Sciatic nerve (tissue), 2 donors: ENCODE data around the gene EVA1B. TPM values are rescaled to one million over a fixed set of nuclear protein-coding genes. Genes with fewer than 3 reads are reported as not detected.

Source experiments
- ATAC-seq: fragments of 200-7000 bp; cut with Tn5 transposase; one replicate; pipeline ENCODE4 v1.9.1; 2020; ENCODE audit warnings: mild to moderate bottlenecking, moderate library complexity
- DNase-seq: peaks from one replicate; pipeline ENCODE4 v3.0.0-alpha.2; 2020; ENCODE audit warnings: low spot score
- intact Hi-C: fragments of 100-400 bp; cut with DNase I; formaldehyde crosslinking; loops from one replicate; pipeline ENCODE4 v1.14.2; 2022
- total RNA-seq: library from RNA; stranded (reverse); fragmentation: NEBNext Ultra II Directional; extraction: Animal tissue kit (Norgen Biotek cat#: 25700); gene quantifications from one replicate; pipeline ENCODE4 v1.2.1, GENCODE V29; 2021
- donor health status: DM: no; HTN: no; CAD: no.
- donor health status: DM: no; HTN: no; CAD: no.

The EVA1B gene, protein sequence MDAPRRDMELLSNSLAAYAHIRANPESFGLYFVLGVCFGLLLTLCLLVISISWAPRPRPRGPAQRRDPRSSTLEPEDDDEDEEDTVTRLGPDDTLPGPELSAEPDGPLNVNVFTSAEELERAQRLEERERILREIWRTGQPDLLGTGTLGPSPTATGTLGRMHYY
- total RNA-seq, result 36.4 TPM

DNA sequence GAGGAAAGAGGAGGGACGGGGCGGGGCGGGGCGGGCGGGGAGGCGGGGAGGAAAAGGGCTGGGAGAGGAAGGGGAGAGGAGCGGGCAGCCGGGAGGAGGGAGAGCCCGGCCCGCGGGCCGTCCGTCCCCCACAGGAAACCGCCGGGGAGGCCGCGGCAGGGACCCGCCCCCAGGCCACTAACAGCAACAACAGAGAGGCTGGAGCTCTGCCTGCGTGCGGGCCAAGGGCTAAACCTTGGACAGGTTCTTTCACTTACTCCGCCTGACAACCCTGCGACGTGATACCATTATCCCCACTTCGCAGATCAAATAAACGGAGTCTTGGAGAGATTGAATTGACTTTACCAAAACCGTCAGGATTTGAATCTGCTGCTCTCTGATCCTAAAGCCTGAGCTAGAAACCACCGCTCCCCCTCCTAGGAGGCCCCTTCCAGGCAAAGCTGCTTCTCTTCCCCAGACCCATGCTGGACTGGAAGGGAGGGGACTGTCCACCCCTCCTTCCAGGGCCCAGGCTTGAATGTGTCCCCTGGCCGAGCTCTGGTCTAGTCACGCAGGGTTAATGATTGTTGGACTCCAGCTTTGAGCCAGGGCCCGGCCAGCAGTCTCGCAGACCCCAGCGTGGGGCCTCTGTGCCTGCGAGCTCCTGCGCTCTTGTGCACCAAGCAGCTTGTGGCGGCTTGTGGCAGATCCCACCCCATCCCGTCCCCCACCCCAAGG, at the start of gene EVA1B:
Gene EVA1B, minus strand, starts transcription at position 10 of the 717 bp plus-strand sequence. CDS start 608 bp downstream, outside the sequence.
- ATAC-seq, result peak; percentile 62
- DNase-seq, result peak; percentile 86
- intact Hi-C loops, result no loop called here

DNA sequence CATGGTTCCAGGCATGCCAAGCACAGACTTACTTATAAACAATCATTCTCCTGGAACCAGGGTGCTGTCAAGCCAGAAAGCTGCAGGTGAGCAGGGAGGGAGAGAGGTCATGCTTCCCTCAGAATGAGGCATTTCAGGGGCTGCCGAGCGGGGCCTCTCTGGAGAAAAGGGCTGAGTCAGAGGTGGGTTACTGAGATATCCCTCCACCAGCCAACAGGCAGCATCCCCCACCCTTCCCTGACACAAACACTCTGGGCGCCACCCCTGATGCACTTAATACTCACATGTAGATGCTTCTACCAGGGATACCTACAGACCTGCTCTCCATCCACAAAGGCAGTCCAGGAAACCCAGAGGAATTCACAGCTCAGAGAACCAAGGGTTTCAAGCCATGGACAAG, 49.2 kb upstream of the EVA1B start:
- intact Hi-C loops, result no loop called here
- ATAC-seq, result no peak
- no peak for DNase-seq

GRCh38 chr1:36369061-36369861, 45.8 kb upstream of the EVA1B start:
- DNase-seq, result peak; percentile 88
- peak; percentile 35 for ATAC-seq
- intact Hi-C loops, result no loop called here

- ATAC-seq (no peak), DNase-seq (no peak)
- intact Hi-C loops, result no loop called here
Measured at GRCh38 chr1:36367798-36368197, 44.4 kb upstream of the EVA1B start.

DNA sequence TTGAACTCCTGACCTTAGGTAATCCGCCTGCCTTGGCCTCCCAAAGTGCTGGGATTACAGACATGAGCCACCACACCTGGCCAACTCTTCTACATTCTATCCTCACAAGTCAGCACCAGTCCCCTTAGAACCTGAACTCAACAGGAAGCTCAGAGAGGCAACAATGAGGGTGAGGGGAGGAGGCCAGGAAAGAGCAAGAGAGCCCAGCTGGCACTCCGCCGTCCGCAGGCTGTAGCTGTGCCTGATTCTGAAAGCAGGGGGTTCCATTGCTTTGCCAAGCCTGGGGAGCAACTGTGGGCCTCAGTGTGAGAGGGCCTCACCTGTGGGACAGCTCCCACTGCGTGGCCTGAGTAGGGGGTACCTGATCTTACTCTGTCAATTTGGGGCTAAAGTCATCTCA, 43.6 kb upstream of the EVA1B start:
- DNase-seq (no peak), ATAC-seq (no peak)
- intact Hi-C loops, result no loop called here

DNA sequence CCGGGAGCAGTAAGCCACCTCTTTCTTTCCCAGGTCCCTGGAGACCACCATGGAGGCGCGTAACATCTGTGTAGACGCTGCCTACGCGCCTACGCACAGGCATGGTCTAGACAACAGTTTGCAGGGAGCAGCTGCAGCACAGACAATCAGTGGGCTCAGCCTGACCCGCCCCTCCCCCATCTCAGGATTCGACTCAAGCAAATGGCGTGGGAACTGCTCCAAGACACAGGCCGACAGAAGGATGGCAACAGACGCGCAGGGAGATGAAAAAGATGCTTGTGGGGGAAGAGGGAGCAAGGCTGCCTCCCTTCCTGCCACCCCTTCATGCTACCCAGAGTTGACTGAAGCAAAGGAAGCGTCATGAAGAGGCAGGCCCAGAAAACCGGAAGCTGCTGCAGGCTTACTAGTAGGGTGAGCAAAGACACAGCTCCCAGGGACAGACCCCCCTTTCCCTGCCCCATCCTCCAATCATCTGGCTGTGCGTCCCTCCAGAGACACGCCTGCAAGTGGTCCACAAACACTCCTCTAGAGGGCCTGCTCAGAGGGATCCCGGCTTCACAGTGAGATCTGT, 42.7 kb upstream of the EVA1B start:
- peak; percentile 69 for DNase-seq
- intact Hi-C loops, result no loop called here
- ATAC-seq, result peak; percentile 70

- DNase-seq, result peak; percentile 88
- intact Hi-C loops, result no loop called here
- peak; percentile 90 for ATAC-seq
Measured at GRCh38 chr1:36365381-36365780, 41.9 kb upstream of the EVA1B start.

DNA sequence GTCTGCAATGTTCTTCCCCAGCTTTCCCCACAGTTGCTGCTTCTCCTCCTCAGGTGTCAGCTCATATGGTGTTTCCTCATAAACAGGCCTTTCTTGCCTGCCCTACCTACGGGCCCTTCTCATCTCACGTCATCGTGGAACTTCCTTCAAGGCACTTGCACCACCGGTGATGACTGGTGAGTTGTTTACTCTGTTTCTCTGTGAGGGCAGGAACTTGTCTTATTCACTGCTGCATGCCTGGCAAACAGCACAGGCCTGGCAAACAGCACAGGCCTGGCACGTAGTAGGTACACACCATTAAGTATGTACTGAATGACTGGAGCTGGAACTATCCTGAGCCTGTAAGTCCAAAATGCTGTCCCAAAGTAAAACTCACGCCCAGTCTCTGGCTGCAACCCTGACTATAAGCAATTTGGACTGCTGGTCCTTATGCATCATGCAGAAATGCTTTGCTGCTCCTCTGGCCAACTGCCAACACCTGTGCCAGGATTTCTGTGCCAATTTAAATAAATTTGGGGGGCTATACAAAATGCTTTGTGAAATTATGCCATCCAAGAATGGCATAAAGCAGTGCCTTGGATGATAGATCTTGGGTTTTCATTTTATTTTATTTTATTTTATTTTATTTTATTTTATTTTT, 36.6 kb upstream of the EVA1B start:
- ATAC-seq (no peak), DNase-seq (no peak)
- intact Hi-C loops, result no loop called here

DNA sequence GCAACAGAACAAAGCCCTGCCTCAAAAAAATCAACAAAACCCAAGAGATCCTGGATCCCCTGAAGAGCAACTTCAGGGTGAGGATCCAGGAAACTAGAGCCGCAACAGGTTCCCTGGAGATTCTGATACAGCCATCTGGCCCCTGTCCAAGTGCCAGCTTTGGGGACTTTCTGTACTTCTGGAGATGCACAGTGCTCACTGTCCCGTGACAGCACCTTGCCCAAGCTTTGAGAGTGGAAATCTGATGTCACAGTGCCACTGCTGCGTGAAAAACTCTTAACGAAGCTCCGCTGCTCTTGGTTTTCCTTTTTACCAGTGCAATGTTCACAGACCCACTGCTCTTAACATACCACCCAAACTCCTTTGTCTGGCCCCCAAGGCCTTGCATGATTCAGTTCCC, 35.9 kb upstream of the EVA1B start:
- no peak for DNase-seq
- ATAC-seq, result no peak
- intact Hi-C loops, result no loop called here

DNA sequence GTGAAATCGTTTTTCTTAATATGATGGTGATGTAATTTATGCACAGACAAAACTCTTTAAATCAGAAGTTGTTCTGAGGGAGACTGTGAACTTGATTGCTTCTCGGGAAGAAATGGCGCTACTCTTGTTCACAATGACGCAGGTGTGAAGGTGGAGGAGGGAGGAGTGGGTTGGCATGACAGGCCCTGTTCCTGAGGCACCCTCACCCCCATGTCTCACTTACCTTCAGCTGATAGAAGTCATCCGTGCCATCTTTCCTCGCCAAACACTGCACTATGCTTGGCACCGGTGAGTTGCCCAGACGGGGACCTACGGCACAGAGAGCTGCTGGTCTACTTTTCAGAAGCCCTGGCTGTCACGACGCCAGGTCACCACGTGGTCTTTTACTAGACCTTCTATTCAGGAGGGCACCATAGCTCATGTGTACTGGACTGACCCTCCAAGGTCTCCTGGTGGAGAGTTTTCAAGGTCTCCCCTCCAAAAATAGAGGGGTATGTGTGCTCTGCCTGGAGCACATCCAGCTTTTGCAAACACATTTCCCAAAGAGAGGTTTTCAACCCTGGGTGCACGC, 35.2 kb upstream of the EVA1B start:
- DNase-seq (no peak), ATAC-seq (no peak)
- intact Hi-C loops, result no loop called here

- intact Hi-C loops, result no loop called here
- no peak for DNase-seq
- no peak for ATAC-seq
Measured at GRCh38 chr1:36355811-36356210, 32.4 kb upstream of the EVA1B start.

- intact Hi-C loops, result no loop called here
- no peak for DNase-seq
- ATAC-seq, result no peak
Measured at GRCh38 chr1:36354486-36354885, 31.0 kb upstream of the EVA1B start.

- no peak for DNase-seq
- intact Hi-C loops, result no loop called here
- no peak for ATAC-seq
Measured at GRCh38 chr1:36352910-36353878, 29.7 kb upstream of the EVA1B start.

GRCh38 chr1:36352125-36352909, 28.9 kb upstream of the EVA1B start:
- intact Hi-C loops, result no loop called here
- DNase-seq (no peak), ATAC-seq (no peak)

DNA sequence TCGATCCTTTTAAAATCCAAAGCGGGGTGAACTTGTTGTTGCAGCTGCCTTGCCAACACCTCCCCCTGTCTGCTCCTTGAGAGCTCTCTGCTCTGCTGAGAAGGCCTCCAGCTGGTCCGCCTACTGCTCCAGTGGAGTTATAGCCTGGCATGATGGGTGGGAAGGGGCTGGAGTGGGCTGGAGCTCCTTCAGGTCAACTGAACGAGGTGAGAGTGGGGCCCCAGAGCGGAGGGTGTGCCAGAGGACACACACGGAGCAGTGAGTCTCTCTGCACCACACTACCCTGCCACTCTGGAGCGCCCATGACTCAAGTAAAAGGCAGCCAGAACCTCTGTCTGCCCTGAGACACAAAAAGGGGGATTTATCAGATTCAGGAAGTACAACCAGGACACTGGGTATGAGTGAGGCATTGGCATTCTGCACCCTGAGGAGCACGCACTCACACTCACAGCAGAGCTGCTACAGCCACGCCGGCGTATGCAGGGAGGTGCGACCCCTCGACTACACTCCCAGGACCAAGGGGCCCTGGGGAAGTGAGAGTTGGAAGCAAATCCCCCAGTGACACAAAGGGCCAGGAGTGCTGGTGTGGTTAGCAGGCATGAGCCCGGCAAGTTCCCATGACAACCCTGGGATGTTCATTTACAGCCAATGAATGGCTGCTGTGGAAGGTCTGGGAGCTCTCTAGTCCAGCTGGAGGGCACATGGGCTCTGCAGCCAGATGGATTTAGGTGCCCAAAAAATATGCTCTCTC, 28.0 kb upstream of the EVA1B start:
- intact Hi-C loops, result no loop called here
- DNase-seq, result no peak

GRCh38 chr1:36350659-36351226, 27.3 kb upstream of the EVA1B start:
- intact Hi-C loops, result no loop called here
- ATAC-seq, result peak; percentile 63
- no peak for DNase-seq

More for the DNA sequence above, 28.0 kb upstream of the EVA1B start:
- peak; percentile 18 for ATAC-seq
